Smooth muscle cell (in vitro differentiated cells): ENCODE measurements around the gene EGFR. TPM values are rescaled to one million over a fixed set of nuclear protein-coding genes. Genes with fewer than 3 reads are reported as not detected.
"Not testable (repeated sequence)": the region's sequence is repeated elsewhere in the genome, so short reads cannot be mapped to it uniquely, and the experiment has no call there.

Source experiments
- DNase-seq: peaks from one replicate; lab custom pipeline; 2025; ENCODE audit not compliant: unreplicated experiment; lab: John Stamatoyannopoulos, UW
- H2AFZ ChIP-seq: fragments of 200-600 bp; sonication (generic); 2 replicates; pipeline ENCODE4 v1.6.0; 2016; ENCODE audit warnings: antibody characterized with exemption, low read depth, mild to moderate bottlenecking
- H3F3A ChIP-seq: fragments of 200-600 bp; sonication (generic); 2 replicates; pipeline ENCODE4 v1.6.0; 2017; ENCODE audit warnings: antibody characterized with exemption, low read depth
- H3K27ac ChIP-seq: fragments of 200-600 bp; sonication (generic); 2 replicates; pipeline ENCODE4 v1.5.1; 2016; ENCODE audit warnings: low read depth, mild to moderate bottlenecking
- H3K27me3 ChIP-seq: fragments of 200-600 bp; sonication (generic); 2 replicates; pipeline ENCODE4 v1.6.1; 2016; ENCODE audit warnings: low read depth, mild to moderate bottlenecking
- H3K36me3 ChIP-seq: fragments of 200-600 bp; sonication (generic); 2 replicates; pipeline ENCODE4 v1.5.1; 2016; ENCODE audit warnings: low read depth
- H3K4me1 ChIP-seq: fragments of 200-600 bp; sonication (generic); 2 replicates; pipeline ENCODE4 v1.5.1; 2016; ENCODE audit warnings: low read depth
- H3K4me2 ChIP-seq: fragments of 200-600 bp; sonication (generic); 2 replicates; pipeline ENCODE4 v1.6.0; 2016; ENCODE audit warnings: mild to moderate bottlenecking
- H3K4me3 ChIP-seq: fragments of 200-600 bp; sonication (generic); 2 replicates; pipeline ENCODE4 v1.5.1; 2016; ENCODE audit warnings: mild to moderate bottlenecking
- H3K79me2 ChIP-seq: fragments of 200-600 bp; sonication (generic); 2 replicates; pipeline ENCODE4 v1.6.0; 2016; ENCODE audit warnings: low read depth, mild to moderate bottlenecking
- H3K9ac ChIP-seq: fragments of 200-600 bp; sonication (generic); 2 replicates; pipeline ENCODE4 v1.6.0; 2016; ENCODE audit warnings: low read depth
- H3K9me3 ChIP-seq: fragments of 200-600 bp; sonication (generic); replicated peaks from 2 replicates; pipeline ENCODE4 v1.5.1; 2016; ENCODE audit warnings: low read depth
- H4K20me1 ChIP-seq: fragments of 200-600 bp; sonication (generic); 2 replicates; pipeline ENCODE4 v1.6.0; 2016; ENCODE audit warnings: low read depth
- WGBS: methylation state at CpG from one replicate; pipeline ENCODE4 v1.1.7; 2016; ENCODE audit warnings: low lambda C conversion rate; 5-methylcytosine and 5-hydroxymethylcytosine counted together
- polyA plus RNA-seq: library from polyadenylated mRNA; unstranded; fragments of >200 nt; fragmentation: Nextera tagmentation; extraction: Ambion mirVana; gene quantifications from 2 replicates; pipeline ENCODE4 v1.2.1, GENCODE V29; 2016
- total RNA-seq: library from RNA; depleted of rRNA; stranded (reverse); fragments of >200 nt; gene quantifications from 2 replicates; pipeline ENCODE4 v1.2.3, GENCODE V29; 2014
- TF ChIP-seq, protein P1 (sequence below): fragments of 200-600 bp; sonication (generic); IDR thresholded peaks from 2 replicates; pipeline ENCODE4 v1.5.1; 2017; ENCODE audit warnings: borderline replicate concordance, mild to moderate bottlenecking, antibody characterized with exemption; ENCODE audit not compliant: insufficient read depth, poor library complexity, severe bottlenecking

EGFR gene
- total and polyA plus RNA-seq, 2 experiments from 2014 or later = 9.0 to 31.1 TPM

DNA sequence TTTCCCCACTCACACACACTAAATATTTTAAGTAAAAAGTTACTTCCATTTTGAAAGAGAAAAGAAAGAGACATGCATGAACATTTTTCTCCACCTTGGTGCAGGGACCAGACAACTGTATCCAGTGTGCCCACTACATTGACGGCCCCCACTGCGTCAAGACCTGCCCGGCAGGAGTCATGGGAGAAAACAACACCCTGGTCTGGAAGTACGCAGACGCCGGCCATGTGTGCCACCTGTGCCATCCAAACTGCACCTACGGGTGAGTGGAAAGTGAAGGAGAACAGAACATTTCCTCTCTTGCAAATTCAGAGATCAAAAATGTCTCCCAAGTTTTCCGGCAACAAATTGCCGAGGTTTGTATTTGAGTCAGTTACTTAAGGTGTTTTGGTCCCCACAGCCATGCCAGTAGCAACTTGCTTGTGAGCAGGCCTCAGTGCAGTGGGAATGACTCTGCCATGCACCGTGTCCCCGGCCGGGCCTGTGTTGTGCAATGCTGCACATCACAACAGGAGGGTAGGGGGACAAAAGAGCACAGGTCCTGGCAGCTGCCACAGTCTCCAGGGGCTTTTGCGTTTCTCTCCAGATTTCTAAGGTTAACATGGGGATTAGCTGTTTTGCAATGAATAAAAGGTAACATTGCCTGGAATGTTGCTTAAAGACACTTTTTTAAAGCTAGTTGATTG is 146.5 kb downstream of the EGFR start:
- Histone ChIP-seq H3K79me2 (peaks cover 4% of the 10 kb centered on the region), H3K9ac (no peak overlapping the region), H3K4me3 (no peak overlapping the region), H3K36me3 (no peaks in the 10 kb centered on the region), H3K27me3 (no peaks in the 10 kb centered on the region), H3K4me1 (no peaks in the 10 kb centered on the region), H3F3A (peaks cover 7% of the 10 kb centered on the region), H4K20me1 (no peaks in the 10 kb centered on the region), H3K27ac (no peak overlapping the region), H2AFZ (no peak overlapping the region), H3K4me2 (no peak overlapping the region), H3K9me3 (no peaks in the 10 kb centered on the region)
- DNase-seq = no peak
- TF ChIP-seq, protein P1, sequence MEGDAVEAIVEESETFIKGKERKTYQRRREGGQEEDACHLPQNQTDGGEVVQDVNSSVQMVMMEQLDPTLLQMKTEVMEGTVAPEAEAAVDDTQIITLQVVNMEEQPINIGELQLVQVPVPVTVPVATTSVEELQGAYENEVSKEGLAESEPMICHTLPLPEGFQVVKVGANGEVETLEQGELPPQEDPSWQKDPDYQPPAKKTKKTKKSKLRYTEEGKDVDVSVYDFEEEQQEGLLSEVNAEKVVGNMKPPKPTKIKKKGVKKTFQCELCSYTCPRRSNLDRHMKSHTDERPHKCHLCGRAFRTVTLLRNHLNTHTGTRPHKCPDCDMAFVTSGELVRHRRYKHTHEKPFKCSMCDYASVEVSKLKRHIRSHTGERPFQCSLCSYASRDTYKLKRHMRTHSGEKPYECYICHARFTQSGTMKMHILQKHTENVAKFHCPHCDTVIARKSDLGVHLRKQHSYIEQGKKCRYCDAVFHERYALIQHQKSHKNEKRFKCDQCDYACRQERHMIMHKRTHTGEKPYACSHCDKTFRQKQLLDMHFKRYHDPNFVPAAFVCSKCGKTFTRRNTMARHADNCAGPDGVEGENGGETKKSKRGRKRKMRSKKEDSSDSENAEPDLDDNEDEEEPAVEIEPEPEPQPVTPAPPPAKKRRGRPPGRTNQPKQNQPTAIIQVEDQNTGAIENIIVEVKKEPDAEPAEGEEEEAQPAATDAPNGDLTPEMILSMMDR = no peak
- WGBS = 95% methylated on average over 13 of the region's 13 CpGs

DNA sequence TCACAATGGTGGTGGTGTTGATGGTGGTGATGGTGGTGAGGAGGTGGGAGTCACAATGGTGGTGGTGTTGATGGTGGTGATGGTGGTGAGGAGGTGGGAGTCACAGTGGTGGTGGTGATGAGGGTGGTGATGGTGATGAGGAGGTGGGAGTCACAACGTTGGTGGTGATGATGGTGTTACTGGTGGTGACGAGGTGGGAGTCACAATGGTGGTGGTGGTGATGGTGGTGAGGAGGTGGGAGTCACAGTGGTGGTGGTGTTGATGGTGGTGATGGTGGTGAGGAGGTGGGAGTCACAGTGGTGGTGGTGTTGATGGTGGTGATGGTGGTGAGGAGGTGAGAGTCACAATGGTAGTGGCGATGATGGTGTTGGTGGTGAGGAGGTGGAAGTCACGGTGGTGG is 148.5 kb downstream of the EGFR start:
- H3K4me3 ChIP-seq, H3K27ac ChIP-seq, H3F3A ChIP-seq, H4K20me1 ChIP-seq, H3K79me2 ChIP-seq, H3K4me2 ChIP-seq, H3K4me1 ChIP-seq, DNase-seq, H3K9me3 ChIP-seq, H3K27me3 ChIP-seq, H3K9ac ChIP-seq, H2AFZ ChIP-seq, H3K36me3 ChIP-seq: not testable (repeated sequence)
- WGBS = 93% methylated on average over 4 of the region's 4 CpGs

DNA sequence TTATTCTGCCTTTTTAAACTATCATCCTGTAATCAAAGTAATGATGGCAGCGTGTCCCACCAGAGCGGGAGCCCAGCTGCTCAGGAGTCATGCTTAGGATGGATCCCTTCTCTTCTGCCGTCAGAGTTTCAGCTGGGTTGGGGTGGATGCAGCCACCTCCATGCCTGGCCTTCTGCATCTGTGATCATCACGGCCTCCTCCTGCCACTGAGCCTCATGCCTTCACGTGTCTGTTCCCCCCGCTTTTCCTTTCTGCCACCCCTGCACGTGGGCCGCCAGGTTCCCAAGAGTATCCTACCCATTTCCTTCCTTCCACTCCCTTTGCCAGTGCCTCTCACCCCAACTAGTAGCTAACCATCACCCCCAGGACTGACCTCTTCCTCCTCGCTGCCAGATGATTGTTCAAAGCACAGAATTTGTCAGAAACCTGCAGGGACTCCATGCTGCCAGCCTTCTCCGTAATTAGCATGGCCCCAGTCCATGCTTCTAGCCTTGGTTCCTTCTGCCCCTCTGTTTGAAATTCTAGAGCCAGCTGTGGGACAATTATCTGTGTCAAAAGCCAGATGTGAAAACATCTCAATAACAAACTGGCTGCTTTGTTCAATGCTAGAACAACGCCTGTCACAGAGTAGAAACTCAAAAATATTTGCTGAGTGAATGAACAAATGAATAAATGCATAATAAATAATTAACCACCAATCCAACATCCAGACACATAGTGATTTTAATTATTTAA is 151.7 kb downstream of the EGFR start:
- peaks cover 4% of the 10 kb centered on the region for H3K36me3 ChIP-seq
- no peak overlapping the region for H2AFZ ChIP-seq
- 86% methylated on average over 11 of the region's 11 CpGs for WGBS

DNA sequence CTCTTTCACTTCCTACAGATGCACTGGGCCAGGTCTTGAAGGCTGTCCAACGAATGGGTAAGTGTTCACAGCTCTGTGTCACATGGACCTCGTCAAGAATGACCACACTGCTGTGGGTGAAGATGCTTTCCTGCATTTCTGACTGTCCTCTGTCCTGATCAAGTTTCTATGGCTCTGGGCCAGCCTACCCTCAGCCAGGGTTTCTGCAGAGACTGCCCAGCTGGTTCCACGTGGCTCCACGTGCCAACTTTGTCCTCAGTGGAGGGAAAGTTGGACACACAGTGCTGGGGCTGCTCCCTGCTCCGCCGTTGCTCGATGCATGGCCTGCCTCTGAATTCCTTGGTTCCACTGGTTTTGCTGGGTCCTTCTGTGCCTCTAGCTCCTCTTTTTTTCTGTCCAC is 152.3 kb downstream of the EGFR start:
- Histone ChIP-seq H3K9me3 (no peaks in the 10 kb centered on the region), H3K9ac (no peak overlapping the region), H3K79me2 (no peaks in the 10 kb centered on the region), H3F3A (peaks cover 4% of the 10 kb centered on the region), H3K27ac (no peak overlapping the region), H3K4me1 (no peaks in the 10 kb centered on the region), H3K27me3 (no peaks in the 10 kb centered on the region), H3K36me3 (peaks cover 4% of the 10 kb centered on the region), H4K20me1 (no peaks in the 10 kb centered on the region), H3K4me2 (no peak overlapping the region), H2AFZ (no peak overlapping the region), H3K4me3 (no peak overlapping the region)
- TF ChIP-seq, protein P1 = no peak
- 94% methylated on average over 7 of the region's 7 CpGs for WGBS
- no peak for DNase-seq

More for the DNA sequence above, 151.7 kb downstream of the EGFR start:
- no peak for DNase-seq
- TF ChIP-seq, protein P1 = no peak
- Histone ChIP-seq H3K27me3 (no peaks in the 10 kb centered on the region), H3F3A (peaks cover 4% of the 10 kb centered on the region), H3K9ac (no peak overlapping the region), H4K20me1 (no peaks in the 10 kb centered on the region), H3K4me1 (no peaks in the 10 kb centered on the region), H3K27ac (no peak overlapping the region), H3K4me3 (no peak overlapping the region), H3K79me2 (peaks cover 4% of the 10 kb centered on the region), H3K9me3 (no peaks in the 10 kb centered on the region), H3K4me2 (no peak overlapping the region)
